HuH-7.5 (cell line): ENCODE measurements around the gene PYGO1.
"Not testable (repeated sequence)": the region's sequence is repeated elsewhere in the genome, so short reads cannot be mapped to it uniquely, and the experiment has no call there.

Experiments used
- DNase-seq: peaks from one replicate; pipeline ENCODE4 v3.0.0; 2011; ENCODE audit warnings: low spot score

Gene PYGO1

GRCh38 chr15:55588070-55588814, at the start of gene PYGO1:
Gene PYGO1 (minus strand): TSS chr15:55588345. CDS start chr15:55587883, 462 bp downstream.
- DNase-seq, result peak; percentile 51

GRCh38 chr15:55637086-55637485, 48.9 kb upstream of the PYGO1 start:
- no peak for DNase-seq

- no peak for DNase-seq
These were observed 45.6 kb upstream of the PYGO1 start for GRCh38 chr15:55633731-55634130.

- no peak for DNase-seq
These were observed 44.3 kb upstream of the PYGO1 start for GRCh38 chr15:55632434-55632833.

- no peak for DNase-seq
These were observed 42.7 kb upstream of the PYGO1 start for GRCh38 chr15:55630858-55631257.

GRCh38 chr15:55628369-55628730, 40.2 kb upstream of the PYGO1 start:
- no peak for DNase-seq

- no peak for DNase-seq
These were observed 39.7 kb upstream of the PYGO1 start for GRCh38 chr15:55627730-55628368.

- DNase-seq, result no peak
These were observed 31.6 kb upstream of the PYGO1 start for GRCh38 chr15:55619783-55620182.

GRCh38 chr15:55618387-55618786, 30.2 kb upstream of the PYGO1 start:
- no peak for DNase-seq

GRCh38 chr15:55615445-55615844, 27.3 kb upstream of the PYGO1 start:
- DNase-seq, result no peak

- no peak for DNase-seq
These were observed 25.6 kb upstream of the PYGO1 start for GRCh38 chr15:55613727-55614126.

- no peak for DNase-seq
These were observed 18.1 kb upstream of the PYGO1 start for GRCh38 chr15:55606214-55606613.

GRCh38 chr15:55601374-55601773, 13.2 kb upstream of the PYGO1 start:
- DNase-seq, result no peak

GRCh38 chr15:55599439-55599838, 11.3 kb upstream of the PYGO1 start:
- DNase-seq, result no peak

- DNase-seq, result not testable (repeated sequence)
These were observed 4.9 kb upstream of the PYGO1 start for GRCh38 chr15:55593019-55593418.

- DNase-seq, result no peak
These were observed 2.6 kb upstream of the PYGO1 start for GRCh38 chr15:55590788-55591187.

GRCh38 chr15:55589287-55589686, 1.1 kb upstream of the PYGO1 start:
- DNase-seq, result no peak

GRCh38 chr15:55588815-55589115, 620 bp upstream of the PYGO1 start:
- no peak for DNase-seq

GRCh38 chr15:55587321-55588069, 650 bp downstream of the PYGO1 start:
- DNase-seq, result no peak

- no peak for DNase-seq
These were observed 1.3 kb downstream of the PYGO1 start for GRCh38 chr15:55586808-55587207.

GRCh38 chr15:55576943-55577342, 11.2 kb downstream of the PYGO1 start:
- no peak for DNase-seq

- no peak for DNase-seq
These were observed 14.0 kb downstream of the PYGO1 start for GRCh38 chr15:55574096-55574495.

GRCh38 chr15:55573224-55573623, 14.9 kb downstream of the PYGO1 start:
- DNase-seq, result no peak
